GM18508 (cell line): ENCODE data around the gene YPEL2.
"Not testable (repeated sequence)": the region's sequence is repeated elsewhere in the genome, so short reads cannot be mapped to it uniquely, and the experiment has no call there.

Source experiments
- ATAC-seq: cut with Tn5 transposase; IDR thresholded peaks from one replicate; pipeline ENCODE4 v1.9.1; 2021; ENCODE audit warnings: moderate number of reproducible peaks; ENCODE audit not compliant: insufficient read depth, unreplicated experiment

YPEL2 gene, protein sequence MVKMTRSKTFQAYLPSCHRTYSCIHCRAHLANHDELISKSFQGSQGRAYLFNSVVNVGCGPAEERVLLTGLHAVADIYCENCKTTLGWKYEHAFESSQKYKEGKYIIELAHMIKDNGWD

DNA sequence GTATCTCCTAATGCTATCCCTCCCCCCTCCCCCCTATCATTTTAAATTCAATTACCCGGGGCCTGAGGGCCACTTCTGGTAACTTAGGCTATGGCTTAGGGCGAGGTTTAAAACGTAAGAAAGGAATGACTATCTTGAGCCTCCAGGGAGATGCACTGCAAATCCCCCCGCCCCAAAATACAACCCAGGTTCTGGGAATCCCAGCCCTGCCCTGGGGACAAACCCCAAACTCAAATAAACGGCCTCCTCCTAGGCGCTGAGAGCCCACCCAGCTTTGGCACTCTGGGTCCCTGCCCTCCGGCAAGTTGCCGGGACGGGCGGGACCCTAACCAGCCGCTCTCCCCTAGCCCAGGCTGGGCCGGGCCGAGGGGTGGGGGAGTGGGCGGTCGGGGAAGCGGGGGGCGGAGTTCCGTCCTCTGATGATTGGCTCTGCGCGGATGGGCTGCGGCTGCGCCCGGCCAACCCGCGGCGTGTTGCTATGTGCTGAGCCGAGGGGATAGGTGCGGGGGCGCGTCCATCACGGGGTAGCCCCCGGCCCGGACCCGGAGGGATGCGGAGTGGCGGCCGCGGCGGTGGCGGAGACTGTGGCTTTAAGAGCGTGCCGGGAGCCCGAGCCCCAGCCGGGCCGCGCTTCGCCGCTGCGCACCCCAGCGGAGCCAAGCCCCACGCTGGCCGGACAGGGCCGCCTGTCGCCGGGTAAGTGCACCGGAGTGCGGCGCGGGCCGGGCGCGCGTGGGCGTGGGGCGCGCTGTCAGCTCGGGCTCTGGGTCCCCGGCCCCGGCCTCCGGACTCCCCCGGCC lies at the start of gene YPEL2:
Gene YPEL2 (plus strand): TSS at position 527 of the 800 bp plus-strand sequence. CDS start 21,755 bp downstream, outside the sequence.
- no peak for ATAC-seq

DNA sequence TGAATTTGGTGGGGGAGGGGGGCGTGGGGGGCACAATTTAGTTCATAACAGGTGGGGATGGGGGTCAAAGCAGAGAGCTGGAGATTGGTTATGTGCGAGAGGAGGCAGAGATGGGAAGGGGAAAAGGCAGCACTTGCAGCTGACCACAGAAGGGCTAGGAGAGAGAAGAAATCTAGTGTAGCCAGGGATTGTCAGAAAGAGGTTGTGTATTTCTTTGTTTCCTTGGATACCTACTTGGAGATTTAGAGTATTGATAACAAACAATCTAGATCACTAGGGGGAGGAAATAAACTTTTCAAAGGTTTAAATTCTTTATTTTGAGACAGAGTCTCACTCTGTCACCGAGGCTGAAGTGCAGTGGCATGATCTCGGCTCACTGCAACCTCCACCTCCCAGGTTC lies 47.1 kb upstream of the YPEL2 start:
- ATAC-seq, result no peak

DNA sequence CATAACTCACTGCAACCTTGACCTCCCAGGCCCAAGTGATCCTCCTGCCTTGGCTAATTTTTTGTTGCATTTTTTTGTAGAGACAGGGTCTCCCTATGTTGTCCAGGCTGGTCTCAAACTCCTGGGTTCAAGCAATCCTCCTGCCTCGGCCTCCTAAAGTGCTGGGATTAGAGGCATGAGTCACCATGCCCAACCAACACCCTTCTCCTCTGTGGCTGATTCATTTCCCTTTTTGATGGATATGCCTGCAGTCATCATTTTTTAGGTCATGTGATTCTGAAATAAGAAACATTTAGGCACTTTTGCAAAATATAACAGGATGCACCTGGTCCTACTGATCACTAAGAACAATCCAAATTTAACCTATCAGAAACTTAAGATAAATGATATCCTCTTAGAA lies 44.0 kb upstream of the YPEL2 start:
- ATAC-seq, result no peak

DNA sequence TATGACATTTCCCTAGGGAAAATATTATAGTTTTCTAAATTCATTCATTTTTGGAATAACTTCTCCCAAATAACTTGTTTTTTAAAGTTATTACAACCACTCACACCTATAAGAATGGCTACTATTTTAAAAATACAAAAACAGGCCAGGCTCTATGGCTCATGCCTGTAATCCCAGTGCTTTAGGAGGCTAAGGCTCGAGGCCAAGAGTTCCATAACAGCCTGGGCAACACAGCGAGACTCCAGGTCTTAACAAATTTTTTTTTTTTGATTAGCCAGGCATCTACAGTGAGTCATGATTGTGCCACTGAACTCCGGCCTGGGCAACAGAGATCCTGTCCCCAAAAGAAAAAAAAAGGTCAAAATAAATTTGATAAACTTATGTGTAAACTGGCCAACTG lies 43.6 kb upstream of the YPEL2 start:
- ATAC-seq, result no peak

DNA sequence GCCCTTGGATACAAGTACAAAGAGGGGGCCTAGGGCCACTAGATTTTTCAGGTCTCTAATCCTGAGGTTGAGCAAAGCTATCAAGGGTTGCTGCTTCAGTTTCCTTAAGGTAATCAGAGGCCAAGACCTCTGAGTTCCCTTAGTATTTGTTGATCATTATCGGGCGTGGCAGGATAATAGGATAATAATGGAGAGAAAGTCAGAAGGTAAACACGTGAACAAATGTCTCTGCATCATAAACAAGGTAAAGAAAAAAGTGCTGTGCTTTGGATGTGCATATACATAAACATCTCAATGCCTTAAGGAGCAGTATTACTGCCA lies 41.5 kb upstream of the YPEL2 start:
- ATAC-seq, result no peak

DNA sequence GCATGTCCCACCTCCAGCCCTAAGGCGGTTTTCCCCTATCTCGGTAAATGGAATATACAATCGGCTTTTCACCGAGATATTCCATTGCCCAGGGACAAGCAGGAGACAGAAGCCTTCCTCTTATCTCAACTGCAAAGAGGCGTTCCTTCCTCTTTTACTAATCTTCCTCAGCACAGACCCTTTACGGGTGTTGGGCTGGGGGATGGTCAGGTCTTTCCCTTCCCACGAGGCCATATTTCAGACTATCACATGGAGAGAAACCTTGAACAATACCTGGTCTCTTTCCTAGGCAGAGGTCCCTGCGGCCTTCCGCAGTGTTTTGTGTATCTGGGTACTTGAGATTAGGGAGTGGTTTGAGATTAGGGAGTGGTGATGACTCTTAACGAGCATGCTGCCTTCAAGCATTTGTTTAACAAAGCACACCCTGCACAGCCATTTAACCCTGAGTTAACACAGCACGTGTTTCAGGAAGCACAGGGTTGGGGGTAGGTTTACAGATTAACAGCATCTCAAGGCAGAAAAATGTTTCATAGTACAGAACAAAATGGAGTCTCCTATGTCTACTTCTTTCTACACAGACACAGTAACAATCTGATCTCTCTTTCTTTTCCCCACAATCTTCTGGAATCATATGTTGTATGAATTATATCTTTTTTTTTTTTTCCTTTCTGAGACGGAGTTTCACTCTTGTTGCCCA lies 41.0 kb upstream of the YPEL2 start:
- ATAC-seq, result not testable (repeated sequence)

DNA sequence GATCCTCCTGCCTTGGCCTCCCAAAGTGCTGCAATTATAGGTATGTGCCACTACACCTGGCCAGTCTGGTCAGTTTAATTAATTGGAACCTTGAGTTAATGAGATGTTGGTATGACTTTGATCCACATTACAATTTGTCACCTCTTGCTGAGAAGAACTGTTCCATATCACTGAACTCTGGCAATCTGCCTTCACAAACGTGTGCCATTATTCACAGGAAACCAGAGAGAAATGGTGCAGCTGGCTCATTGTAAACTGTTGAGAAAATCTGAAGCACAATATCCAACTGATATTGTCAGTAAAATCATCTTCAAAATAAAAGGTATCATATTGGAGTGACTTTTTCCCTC lies 39.3 kb upstream of the YPEL2 start:
- ATAC-seq, result no peak

DNA sequence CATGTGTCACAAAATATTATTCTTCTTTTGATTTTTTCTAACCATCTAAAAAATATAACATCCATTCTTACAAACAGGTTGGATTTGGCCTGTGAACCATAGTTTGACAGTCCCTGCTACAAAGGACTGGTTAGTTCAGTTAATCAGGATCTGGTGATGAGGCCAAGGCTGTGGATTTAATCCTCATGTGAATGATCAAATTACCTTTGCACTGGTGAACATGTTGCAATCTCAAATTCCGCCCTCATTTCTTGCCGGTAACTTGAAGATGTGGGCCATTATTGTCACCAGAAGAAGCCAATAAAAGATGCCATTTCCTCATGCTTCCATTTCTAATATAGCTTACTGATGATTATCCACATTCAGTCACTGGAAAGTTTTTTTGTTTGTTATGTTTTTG lies 35.3 kb upstream of the YPEL2 start:
- no peak for ATAC-seq

DNA sequence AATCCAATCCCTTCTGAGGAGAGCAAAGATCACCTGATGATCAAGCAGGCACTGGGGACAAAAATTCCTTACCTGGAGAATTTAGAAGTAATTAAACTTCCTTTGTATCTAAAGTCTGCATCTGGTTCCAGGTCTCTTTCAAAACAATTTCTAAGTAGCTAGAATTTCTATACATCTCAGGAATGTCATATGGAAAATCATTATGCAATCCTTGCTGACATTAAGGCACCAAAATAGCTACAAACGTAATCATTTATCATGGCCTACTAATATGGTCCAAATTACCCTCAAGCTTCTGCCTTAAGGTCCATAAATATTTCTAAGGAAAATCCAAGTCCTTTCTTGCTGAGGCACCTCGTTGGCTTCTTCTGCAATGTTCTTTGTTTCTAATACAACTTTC lies 32.9 kb upstream of the YPEL2 start:
- ATAC-seq, result no peak

DNA sequence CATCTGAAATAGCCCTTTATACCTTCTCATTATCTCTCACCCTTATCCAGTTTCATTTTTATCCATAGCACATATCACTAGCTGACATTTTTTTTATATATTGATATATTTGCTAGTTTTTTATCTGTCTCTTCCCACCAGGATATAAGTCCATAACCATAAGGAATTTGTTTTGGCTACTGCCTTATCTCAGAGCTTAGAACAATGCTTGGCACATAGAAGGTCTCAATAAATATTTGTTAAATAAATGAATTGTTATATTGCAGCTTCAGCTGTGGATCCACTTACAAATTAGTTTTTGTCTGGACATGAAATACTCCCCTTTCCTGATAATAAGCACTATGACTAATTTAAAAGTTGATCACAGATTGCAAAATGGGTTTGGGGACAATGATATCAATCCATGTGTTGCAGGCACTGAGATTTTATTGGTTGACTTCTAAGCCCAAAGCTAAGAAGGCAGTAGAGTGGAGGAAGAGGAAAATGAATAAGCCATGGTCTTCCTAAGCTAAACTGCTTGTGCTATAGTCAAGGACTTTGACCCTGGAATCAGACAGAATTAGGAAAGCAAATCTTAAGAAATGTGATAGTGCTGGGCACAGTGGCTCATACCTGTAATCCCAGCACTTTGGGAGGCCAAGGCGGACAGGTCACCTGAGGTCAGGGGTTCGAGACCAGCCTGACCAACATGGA lies 31.9 kb upstream of the YPEL2 start:
- no peak for ATAC-seq

DNA sequence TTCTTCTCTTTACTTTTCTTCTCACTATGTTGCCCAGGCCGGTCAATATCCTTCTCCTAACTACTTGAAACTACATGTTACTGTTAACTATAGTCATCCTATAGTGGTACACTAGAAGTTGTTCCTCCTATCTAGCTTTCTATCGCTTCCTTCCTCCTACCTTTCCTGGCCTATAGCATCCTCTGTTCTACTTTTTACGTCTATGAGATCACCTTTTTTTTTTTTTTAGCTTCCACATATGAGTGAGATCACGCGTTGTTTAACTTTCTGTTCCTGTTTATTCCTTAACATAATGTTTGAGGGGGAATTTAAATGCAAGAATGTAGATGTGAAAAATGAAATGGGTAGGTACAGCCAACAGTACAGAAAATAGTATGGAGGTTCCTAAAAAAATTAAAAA lies 30.5 kb upstream of the YPEL2 start:
- ATAC-seq, result no peak

DNA sequence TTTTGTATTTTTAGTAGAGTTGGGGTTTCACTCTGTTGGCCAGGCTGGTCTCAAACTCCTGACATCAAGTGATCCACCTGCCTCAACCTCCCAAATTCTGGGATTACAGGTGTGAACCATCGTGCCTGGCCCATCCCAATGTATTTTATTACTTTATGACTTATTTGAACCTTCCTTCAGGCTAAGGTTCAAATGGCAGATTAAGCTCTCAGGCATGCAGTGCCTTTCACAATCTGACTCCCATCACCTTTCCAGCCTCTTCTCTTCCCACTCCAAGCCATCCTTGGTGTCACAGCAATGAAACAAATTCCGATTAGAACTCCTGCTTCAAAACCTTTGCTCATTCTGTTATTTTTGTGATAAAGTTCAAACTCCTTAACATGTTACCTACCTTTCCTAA lies 26.6 kb upstream of the YPEL2 start:
- no peak for ATAC-seq

DNA sequence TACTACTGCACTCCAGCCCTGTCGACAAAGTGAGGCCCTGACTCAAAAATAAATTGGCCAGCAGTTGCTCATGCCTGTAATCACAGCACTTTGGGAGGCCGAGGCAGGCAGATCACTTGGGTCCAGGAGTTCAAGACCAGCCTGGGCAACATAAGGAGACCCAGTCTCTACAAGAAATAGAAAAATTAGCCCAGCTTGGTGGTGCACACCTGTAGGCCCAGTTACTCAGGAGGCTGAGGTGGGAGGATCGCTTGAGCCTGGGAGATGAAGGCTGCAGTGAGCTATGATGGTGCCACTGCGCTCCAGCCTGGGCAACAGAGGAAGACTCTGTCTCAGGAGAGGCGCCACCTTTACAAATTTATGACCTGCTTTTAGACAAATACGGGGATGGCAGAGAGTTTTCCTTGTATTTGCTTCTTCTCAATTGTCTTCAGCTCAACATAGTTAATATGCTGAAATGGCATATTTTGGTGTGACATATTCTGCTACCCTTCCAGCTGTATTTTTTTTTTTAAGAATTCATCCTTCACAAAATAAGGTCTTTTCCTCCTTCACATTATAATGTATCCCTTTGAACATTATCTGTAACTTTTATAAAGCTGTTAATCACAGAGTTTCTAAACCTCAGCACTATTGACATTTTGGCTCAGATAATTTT lies 21.1 kb upstream of the YPEL2 start:
- ATAC-seq, result no peak

DNA sequence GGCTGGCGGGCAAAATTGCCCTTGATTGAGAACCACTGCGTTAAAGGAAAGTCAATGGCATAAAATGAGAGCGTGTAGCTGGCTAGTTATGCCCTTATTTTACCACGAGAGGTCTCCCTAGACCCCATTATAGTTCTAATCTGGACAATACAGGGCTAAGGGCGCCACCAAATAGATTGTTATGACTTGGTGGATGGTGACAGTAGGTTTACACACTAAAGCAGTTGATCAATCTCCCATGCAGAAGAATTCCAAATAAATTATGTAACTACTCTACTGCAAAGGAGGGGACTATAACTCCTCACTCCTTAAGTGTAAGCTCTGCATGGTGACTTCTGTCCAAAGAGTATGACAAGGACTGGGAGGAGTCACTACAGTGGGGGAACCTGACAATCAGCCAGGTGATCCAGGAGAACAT lies 20.4 kb upstream of the YPEL2 start:
- no peak for ATAC-seq

DNA sequence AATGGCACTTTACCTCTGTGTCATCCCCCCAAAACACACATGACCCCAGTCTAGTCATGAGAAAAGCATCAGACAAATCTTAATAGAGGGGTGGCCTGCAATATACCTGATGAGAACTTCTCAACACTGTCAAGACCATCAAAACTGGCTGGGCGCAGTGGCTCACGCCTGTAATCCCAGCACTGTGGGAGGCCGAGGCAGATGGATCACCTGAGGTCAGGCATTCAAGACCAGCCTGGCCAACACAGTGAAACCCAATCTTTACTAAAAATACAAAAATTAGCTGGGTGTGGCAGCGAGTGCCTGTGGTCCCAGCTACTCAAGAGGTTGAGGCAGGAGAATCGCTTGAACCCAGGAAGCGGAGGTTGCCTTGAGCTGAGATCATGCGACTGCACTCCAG lies 19.9 kb upstream of the YPEL2 start:
- ATAC-seq, result not testable (repeated sequence)

DNA sequence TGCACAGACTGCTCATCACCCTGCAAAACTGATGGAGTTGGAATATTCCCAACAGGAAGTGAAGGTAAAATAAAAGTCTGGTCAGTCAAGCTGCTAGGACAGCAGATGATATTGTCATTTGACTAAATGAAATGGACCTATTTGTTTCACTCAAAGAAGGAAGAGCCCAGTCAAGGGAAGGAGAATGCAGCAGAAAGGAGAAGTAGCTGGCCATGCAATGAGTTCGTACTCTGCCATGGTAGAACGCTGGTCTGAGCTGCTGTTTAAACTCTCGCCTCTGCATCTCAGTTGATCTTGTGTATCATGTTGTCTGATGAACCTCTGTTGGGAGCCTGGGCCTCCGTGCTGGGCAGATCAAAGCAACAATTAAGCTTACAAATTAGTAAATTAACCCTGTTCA lies 15.6 kb upstream of the YPEL2 start:
- ATAC-seq, result no peak

DNA sequence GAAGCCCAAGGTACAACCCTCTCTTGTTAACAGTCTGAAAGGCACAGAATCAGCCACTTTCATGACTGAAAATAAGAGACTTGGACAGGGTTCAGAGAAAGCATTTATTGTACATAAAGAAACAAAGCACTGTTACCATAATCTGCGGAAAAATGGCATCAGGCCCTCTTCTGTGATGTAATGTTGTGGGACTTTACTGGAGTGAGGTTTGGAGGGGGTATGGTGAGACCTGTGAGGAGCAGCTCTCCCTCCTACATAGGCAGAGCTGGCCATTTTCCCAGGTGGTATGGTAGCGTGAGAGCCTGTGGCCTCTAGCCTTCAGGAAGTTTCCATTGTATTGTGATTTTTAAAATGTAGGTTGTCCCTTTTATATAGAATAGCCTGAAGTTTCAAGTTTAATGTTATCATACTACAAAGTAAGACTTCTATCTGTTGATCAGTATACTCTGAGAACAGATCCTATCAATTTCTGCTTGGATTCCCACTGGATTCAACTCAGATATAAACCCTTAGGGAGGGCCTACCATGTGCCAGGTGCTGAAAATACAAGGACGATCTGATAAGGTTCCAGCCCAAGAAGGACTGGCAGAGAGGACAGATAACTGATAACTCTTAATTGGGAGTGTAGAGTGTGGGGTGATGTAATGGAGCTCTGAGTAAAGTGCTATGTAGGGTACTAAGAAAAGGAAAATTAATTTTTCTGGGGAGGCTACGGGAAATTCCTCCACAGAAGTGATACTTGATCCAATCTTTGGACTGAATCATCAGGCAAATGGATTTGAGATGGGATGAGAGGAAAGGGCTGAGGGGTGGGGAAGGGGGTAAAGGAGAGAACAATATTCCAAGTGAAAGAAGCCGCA lies 4.1 kb upstream of the YPEL2 start:
- no peak for ATAC-seq

DNA sequence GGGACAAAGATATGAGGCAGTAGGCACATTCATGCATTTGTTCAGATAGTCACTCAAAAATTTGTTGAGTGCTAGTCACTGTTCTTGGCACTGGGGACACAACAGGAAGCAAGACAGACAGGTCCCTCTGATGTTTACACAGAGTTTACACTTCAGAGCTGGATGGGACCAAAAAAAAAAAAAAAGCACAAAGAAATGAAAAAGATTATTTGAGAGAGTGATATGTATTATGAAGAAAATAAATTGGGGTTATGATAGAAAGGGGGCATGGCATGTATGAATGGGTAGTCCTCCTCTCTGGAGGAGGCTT lies 3.5 kb upstream of the YPEL2 start:
- no peak for ATAC-seq

DNA sequence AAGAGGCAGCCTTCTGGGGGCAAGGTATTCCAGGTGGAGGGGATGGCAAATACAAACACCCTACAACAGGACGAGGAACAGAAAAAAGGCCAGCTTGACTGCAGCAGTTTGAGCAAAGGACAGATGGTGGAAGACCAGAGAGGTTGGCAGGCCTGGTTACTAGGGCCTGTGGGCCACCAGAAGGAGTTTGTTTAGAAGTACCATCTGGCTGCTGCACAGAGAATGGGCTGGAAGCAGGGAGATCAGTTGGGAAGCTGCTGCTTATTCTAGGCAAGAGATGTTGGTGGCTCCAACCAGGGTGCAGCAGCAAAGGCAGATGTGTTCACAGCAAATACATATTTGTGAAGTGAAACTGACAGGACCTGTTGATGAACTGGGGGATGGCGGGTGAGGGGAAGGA lies 2.9 kb upstream of the YPEL2 start:
- no peak for ATAC-seq
